C4-2B (cell line): ENCODE results near the gene ARHGEF16.
A peak's percentile ranks its signal among the peaks of the same experiment; 100 is the strongest.

ENCODE experiments used
- H3K27ac ChIP-seq: fragments of 450-650 bp; 2 replicates; pipeline ENCODE4 v1.5.1; 2017
- ZFX ChIP-seq: fragments of 450-650 bp; IDR thresholded peaks from 2 replicates; pipeline ENCODE4 v1.6.1; 2017
- TF ChIP-seq, protein P1 (sequence below): fragments of 450-650 bp; conservative IDR thresholded peaks from 2 replicates; pipeline ENCODE4 v1.5.1; 2017; ENCODE audit warnings: mild to moderate bottlenecking

Gene ARHGEF16

DNA sequence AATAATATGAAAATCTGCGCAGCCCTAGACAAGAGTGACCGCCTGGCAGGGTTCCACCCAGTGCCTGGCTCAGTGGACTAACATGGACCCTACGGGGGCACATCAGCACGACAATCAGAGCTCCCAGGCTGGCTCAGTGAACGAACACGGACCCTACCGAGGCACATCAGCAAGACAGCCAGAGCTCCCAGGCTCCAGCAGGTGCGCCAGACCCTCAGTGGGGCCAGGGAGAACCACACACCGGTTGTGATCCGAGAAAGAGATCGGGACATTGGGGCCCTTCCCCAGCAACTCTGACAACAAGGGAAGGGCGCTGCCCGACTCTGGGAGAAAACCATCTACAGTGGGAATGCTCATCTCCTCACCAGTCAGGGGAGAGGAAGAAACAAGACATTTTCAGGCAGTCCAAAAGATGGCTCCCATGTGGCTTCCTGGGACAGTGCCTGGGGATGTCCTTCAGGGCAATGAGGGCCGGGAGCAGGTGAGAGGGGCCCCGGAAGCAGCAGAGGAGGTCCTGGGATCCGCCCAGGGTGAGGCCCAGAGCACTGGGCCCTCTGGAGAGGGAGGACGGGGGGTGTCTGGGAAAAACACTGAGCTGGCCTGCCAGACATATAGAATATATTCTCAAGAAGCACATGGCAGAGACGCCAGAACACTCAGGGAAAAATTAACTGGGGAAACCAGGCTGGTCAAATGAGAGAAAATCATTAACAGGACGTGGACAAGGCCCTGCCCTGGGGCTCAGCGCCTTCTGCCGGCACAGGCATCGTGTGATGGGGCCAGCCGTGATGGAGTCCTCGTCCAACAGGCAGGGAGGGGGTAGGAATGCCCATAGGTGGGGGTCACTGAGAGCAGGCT is 4.8 kb downstream of the ARHGEF16 start:
- TF ChIP-seq, protein P1, sequence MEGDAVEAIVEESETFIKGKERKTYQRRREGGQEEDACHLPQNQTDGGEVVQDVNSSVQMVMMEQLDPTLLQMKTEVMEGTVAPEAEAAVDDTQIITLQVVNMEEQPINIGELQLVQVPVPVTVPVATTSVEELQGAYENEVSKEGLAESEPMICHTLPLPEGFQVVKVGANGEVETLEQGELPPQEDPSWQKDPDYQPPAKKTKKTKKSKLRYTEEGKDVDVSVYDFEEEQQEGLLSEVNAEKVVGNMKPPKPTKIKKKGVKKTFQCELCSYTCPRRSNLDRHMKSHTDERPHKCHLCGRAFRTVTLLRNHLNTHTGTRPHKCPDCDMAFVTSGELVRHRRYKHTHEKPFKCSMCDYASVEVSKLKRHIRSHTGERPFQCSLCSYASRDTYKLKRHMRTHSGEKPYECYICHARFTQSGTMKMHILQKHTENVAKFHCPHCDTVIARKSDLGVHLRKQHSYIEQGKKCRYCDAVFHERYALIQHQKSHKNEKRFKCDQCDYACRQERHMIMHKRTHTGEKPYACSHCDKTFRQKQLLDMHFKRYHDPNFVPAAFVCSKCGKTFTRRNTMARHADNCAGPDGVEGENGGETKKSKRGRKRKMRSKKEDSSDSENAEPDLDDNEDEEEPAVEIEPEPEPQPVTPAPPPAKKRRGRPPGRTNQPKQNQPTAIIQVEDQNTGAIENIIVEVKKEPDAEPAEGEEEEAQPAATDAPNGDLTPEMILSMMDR: no peak
- TF ChIP-seq ZFX: no peak
- H3K27ac ChIP-seq: peak overlapping the region; percentile 25

GRCh38 chr1:3459940-3460671 is 5.6 kb downstream of the ARHGEF16 start:
- H3K27ac ChIP-seq: peak overlapping the region; percentile 25
- TF ChIP-seq, protein P1: no peak
- TF ChIP-seq ZFX: no peak

GRCh38 chr1:3460672-3461131 is 6.2 kb downstream of the ARHGEF16 start:
- H3K27ac ChIP-seq: peak overlapping the region; percentile 25
- TF ChIP-seq ZFX: no peak
- TF ChIP-seq, protein P1: no peak

DNA sequence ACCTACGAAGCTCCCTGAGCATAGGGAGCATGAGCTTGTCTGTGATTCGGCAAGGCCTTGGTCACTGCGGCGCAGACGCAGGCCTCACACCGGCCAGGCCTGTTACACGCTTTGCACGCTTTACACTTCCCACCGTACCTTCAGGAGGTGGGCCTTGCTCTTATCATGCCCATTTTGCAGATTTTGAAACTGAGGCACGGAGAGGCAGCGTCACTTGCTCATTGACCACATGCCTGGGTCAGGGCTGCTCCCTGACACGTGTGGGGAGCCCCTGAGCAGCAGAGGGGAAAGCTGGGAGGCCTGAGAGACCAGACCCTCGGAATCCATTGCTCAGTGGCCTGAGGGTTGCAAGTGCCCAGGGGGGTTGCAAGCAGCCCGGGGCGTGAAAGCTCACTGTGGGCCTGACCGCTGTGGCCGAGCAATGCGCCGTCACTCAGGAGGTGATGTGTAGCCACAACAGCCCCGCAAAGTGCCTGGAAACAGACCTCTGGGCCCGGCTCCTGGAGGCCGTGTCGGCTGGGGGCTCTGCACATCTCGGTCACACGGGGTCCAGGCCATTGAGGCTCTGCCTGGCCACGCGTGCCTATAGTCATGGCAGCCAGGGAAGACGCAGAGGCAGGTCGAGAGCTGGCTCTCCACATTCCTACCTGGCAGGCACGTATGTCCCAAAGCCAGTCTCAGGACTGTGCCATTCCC is 6.9 kb downstream of the ARHGEF16 start:
- TF ChIP-seq, protein P1: no peak
- no peak for TF ChIP-seq ZFX
- no peak overlapping the region for H3K27ac ChIP-seq

- TF ChIP-seq ZFX: no peak
- TF ChIP-seq, protein P1: no peak
These were observed 7.4 kb downstream of the ARHGEF16 start for GRCh38 chr1:3461934-3462275.

DNA sequence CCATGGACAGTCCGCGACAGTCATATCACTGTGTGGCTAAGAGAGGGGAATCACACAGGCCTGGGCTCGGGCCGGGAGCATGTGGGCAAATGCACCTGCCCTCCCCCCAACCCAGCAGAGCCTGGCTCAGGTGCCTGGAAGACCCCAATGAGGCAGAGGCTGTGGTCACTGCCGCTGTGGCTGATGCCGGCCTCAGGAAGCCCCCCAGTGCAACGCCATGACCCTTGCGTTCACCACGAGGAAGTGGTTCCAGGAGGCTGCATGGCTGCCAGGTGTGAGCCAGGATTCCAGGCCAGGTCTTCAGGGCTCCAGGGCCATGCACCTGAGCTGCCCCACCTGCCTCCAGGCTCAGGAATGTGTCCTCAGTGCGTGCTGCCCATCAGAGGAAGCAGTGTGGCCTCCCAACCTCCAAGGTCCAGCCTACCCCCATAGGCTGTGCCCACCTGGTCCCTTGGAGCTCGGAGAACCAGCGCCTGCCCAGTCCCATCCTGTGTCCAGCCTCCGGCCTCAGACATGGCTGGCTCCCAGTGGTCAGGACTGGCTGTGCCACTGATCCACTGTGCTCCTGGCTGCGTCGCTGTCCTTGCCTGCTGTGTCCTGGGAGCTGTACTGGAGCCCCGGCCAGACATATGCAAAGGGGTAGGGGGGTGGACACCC is 8.0 kb downstream of the ARHGEF16 start:
- TF ChIP-seq, protein P1: no peak
- no peak for TF ChIP-seq ZFX
- no peak overlapping the region for H3K27ac ChIP-seq

More at GRCh38 chr1:3461934-3462275, 7.4 kb downstream of the ARHGEF16 start:
- H3K27ac ChIP-seq: no peak overlapping the region
